Measurements from ENCODE around the gene CSH2. TPM values are rescaled to one million over a fixed set of nuclear protein-coding genes. Genes with fewer than 3 reads are reported as not detected.

Gene CSH2
- total and polyA plus RNA-seq, 9 of the 15 experiments (the other 6 are each of a cell fraction or from before 2014, with no cell fraction given), result not detected

DNA sequence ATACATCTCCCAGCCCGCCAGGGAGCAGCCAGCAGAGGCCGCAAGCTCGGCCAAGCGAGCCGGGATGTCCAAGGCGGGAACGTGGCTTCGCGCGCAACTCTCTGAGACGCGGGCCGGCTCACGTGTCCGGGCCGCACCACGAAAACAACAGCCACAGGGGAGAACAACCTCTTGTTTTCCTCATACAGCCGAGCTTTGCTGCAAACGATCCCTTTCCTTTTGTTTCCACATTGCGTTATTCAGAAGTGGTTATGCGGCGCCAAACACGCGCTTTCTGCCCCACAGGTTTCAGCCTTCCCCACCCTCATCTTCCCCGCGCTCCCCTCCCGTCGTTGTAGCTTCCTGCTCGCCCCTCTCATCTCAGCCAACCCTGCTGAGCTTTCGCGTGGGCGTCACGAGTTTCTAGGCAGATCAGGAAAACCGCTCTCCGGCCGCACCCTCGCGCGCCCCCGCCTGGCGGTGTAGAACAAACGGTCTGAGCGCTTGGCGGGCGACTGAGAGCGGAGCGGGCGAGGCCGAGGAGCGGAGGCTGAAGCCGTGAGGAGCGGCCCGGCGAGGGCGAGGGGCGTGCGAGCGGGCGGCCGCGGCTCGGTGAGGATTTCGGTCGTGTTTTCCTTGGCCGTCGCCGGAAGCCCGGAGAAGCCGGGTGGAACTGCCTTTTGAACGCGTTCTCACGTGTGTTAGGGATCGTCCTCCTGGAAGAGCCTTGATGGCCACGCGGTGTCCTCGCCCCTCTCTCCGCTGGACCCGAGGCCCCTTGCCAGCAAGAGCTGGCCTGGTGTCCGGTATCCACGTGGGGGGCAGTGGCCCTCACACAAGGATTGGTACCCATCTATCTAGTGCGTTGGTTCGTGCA, 24.4 kb downstream of the CSH2 start (continued):
- peak; percentile 99 for TF ChIP-seq E2F1 (CRISPR knock-in tag; IDR thresholded peaks at IDR 0.05)
- TF ChIP-seq GATAD2B (IDR thresholded peaks at IDR 0.05; ENCODE audit: borderline replicate concordance), result no peak
- TF ChIP-seq, protein P1, sequence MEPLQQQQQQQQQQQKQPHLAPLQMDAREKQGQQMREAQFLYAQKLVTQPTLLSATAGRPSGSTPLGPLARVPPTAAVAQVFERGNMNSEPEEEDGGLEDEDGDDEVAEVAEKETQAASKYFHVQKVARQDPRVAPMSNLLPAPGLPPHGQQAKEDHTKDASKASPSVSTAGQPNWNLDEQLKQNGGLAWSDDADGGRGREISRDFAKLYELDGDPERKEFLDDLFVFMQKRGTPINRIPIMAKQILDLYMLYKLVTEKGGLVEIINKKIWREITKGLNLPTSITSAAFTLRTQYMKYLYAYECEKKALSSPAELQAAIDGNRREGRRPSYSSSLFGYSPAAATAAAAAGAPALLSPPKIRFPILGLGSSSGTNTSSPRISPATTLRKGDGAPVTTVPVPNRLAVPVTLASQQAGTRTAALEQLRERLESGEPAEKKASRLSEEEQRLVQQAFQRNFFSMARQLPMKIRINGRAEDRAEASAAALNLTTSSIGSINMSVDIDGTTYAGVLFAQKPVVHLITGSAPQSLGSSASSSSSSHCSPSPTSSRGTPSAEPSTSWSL (CRISPR knock-in tag; IDR thresholded peaks at IDR 0.05; ENCODE audit: borderline replicate concordance), result peak; percentile 26; the same call in 1 of the 2 replicates
- peak; percentile 83 to 85 for TF ChIP-seq NRF1 (conservative IDR thresholded peaks at IDR 0.05 in 1 of 2, IDR thresholded peaks at IDR 0.05 in 1 of 2)
- TF ChIP-seq CBX1 (IDR thresholded peaks at IDR 0.05; ENCODE audit: low read depth), result peak; percentile 88
- TF ChIP-seq, protein P2, sequence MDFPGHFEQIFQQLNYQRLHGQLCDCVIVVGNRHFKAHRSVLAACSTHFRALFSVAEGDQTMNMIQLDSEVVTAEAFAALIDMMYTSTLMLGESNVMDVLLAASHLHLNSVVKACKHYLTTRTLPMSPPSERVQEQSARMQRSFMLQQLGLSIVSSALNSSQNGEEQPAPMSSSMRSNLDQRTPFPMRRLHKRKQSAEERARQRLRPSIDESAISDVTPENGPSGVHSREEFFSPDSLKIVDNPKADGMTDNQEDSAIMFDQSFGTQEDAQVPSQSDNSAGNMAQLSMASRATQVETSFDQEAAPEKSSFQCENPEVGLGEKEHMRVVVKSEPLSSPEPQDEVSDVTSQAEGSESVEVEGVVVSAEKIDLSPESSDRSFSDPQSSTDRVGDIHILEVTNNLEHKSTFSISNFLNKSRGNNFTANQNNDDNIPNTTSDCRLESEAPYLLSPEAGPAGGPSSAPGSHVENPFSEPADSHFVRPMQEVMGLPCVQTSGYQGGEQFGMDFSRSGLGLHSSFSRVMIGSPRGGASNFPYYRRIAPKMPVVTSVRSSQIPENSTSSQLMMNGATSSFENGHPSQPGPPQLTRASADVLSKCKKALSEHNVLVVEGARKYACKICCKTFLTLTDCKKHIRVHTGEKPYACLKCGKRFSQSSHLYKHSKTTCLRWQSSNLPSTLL (IDR thresholded peaks at IDR 0.05), result no peak
- peak; percentile 87 for TF ChIP-seq ZNF395 (CRISPR knock-in tag; IDR thresholded peaks at IDR 0.05)
- no peak for TF ChIP-seq ZNF695 (CRISPR knock-in tag; IDR thresholded peaks at IDR 0.05)
- peak; percentile 97 for TF ChIP-seq JUND (IDR thresholded peaks at IDR 0.05; ENCODE audit: borderline replicate concordance, low read depth, low read length)
- peak; percentile 53; the same call in 1 of the 3 replicates for TF ChIP-seq JUND (tag; IDR thresholded peaks at IDR 0.05; ENCODE audit: borderline replicate concordance, low read depth, low read length)
- TF ChIP-seq SMAD3 (CRISPR knock-in tag; conservative IDR thresholded peaks at IDR 0.05), result peak; percentile 65; the same call in 1 of the 2 replicates
- TF ChIP-seq, protein P3, sequence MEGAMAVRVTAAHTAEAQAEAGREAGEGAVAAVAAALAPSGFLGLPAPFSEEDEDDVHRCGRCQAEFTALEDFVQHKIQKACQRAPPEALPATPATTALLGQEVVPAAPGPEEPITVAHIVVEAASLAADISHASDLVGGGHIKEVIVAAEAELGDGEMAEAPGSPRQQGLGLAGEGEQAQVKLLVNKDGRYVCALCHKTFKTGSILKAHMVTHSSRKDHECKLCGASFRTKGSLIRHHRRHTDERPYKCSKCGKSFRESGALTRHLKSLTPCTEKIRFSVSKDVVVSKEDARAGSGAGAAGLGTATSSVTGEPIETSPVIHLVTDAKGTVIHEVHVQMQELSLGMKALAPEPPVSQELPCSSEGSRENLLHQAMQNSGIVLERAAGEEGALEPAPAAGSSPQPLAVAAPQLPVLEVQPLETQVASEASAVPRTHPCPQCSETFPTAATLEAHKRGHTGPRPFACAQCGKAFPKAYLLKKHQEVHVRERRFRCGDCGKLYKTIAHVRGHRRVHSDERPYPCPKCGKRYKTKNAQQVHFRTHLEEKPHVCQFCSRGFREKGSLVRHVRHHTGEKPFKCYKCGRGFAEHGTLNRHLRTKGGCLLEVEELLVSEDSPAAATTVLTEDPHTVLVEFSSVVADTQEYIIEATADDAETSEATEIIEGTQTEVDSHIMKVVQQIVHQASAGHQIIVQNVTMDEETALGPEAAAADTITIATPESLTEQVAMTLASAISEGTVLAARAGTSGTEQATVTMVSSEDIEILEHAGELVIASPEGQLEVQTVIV (CRISPR knock-in tag; IDR thresholded peaks at IDR 0.05; ENCODE audit: borderline replicate concordance), result no peak
- TF ChIP-seq MTA3 (IDR thresholded peaks at IDR 0.05; ENCODE audit: borderline replicate concordance), result peak; percentile 72; the same call in 1 of the 2 replicates
- no peak for TF ChIP-seq HMG20B (CRISPR knock-in tag; IDR thresholded peaks at IDR 0.05)
- TF ChIP-seq ZNF217 (CRISPR knock-in tag; IDR thresholded peaks at IDR 0.05), result no peak
- no peak for TF ChIP-seq WHSC1 (IDR thresholded peaks at IDR 0.05; ENCODE audit: low read length)

Measured in K562 (cell line).